Ishikawa (cell line): ENCODE measurements around the gene LCP2.
A peak's percentile ranks its signal among the peaks of the same experiment; 100 is the strongest.

Experiments used
- CEBPB ChIP-seq: IDR thresholded peaks from 2 replicates; pipeline ENCODE4 v1.6.1; 2012
- CREB1 ChIP-seq: IDR thresholded peaks from 2 replicates; pipeline ENCODE4 v1.6.1; 2012; ENCODE audit warnings: low read depth
- EGR1 ChIP-seq: IDR thresholded peaks from 2 replicates; pipeline ENCODE4 v1.6.1; 2012
- EP300 ChIP-seq: IDR thresholded peaks from 2 replicates; pipeline ENCODE4 v1.6.1; 2012; ENCODE audit warnings: borderline replicate concordance
- FOXM1 ChIP-seq: IDR thresholded peaks from 2 replicates; pipeline ENCODE4 v1.6.1; 2012; ENCODE audit warnings: low read depth, borderline replicate concordance
- NFIC ChIP-seq: IDR thresholded peaks from 2 replicates; pipeline ENCODE4 v1.6.1; 2012
- RAD21 ChIP-seq: IDR thresholded peaks from 2 replicates; pipeline ENCODE4 v1.6.1; 2012; ENCODE audit warnings: low read depth
- TAF1 ChIP-seq: IDR thresholded peaks from 2 replicates; pipeline ENCODE4 v1.6.1; 2012; ENCODE audit warnings: low read depth, mild to moderate bottlenecking
- TCF12 ChIP-seq: IDR thresholded peaks from 2 replicates; pipeline ENCODE4 v1.6.1; 2012; ENCODE audit warnings: low read depth
- TEAD4 ChIP-seq: IDR thresholded peaks from 2 replicates; pipeline ENCODE4 v1.6.1; 2012
- YY1 ChIP-seq: IDR thresholded peaks from 2 replicates; pipeline ENCODE4 v1.6.1; 2012; ENCODE audit warnings: low read depth
- ZBTB7A ChIP-seq: IDR thresholded peaks from 2 replicates; pipeline ENCODE4 v1.6.1; 2012; ENCODE audit warnings: low read depth
- TF ChIP-seq, protein P1 (sequence below): IDR thresholded peaks from 2 replicates; pipeline ENCODE4 v1.6.1; 2012
- TF ChIP-seq, protein P2 (sequence below): IDR thresholded peaks from 2 replicates; pipeline ENCODE4 v1.6.1; 2012
- TF ChIP-seq, protein P3 (sequence below): IDR thresholded peaks from 2 replicates; pipeline ENCODE4 v1.6.1; 2012; ENCODE audit warnings: low read depth, mild to moderate bottlenecking

Gene LCP2

DNA sequence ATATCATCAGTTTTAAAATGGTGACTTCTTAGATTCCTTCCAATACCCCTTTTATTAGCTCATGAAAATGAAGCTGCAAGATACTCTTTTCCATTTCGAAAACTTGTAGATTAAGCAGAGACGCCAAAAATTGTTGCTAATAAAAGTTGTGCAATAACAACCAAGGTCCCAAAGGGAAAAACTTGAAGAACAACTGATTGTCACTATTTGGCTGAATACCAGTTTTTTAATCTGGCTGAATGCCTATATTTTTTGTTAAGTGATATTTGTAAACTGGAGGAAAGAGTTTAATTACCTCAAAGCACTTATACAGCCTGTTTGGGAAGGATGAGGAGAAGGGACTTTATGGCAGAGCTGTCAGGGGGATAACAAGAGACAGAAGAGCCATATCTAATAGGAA lies 50.2 kb downstream of the LCP2 start:
- TF ChIP-seq, protein P1, sequence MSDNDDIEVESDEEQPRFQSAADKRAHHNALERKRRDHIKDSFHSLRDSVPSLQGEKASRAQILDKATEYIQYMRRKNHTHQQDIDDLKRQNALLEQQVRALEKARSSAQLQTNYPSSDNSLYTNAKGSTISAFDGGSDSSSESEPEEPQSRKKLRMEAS = no peak
- no peak for TF ChIP-seq TCF12

DNA sequence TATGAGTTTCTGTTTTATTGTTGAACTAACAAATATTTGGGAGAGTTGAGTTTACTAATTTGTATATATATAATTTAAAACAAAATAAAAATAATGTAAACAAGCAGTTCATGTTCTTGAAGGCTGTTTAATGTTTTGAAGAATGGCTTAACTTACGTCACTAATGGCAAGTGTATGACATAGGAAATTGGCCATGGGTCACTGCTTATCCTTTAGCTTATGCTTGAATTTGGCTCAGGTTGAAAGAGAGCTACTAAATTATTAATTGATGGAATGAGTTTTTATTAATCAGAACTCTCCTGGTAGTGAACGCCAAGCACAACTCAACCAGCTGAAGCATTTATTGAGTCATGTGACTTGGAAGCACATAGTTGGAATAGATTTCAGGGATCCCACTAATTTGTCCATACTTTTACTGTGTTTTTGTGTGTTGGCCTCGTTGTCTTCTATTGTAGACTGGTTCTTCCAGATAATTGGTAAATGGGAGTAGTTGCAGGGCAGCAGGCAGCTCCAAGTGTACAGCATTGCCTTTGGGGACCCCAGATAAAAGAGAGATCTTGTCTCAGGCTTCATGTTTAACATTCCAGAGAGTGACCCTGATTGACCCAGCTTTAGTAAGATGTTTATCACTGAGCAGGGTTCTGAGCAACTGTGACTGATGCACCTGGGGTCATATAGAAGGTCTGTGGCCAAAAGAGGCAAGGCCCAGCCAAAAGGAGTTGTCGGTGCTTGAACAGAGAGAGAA lies 51.3 kb downstream of the LCP2 start:
- TF ChIP-seq NFIC (no peak), YY1 (no peak), EP300 (no peak), TEAD4 (no peak), ZBTB7A (no peak), TAF1 (no peak), TCF12 (no peak), EGR1 (no peak), FOXM1 (no peak), CREB1 (no peak), RAD21 (no peak)
- TF ChIP-seq, protein P1 = no peak
- TF ChIP-seq, protein P2, sequence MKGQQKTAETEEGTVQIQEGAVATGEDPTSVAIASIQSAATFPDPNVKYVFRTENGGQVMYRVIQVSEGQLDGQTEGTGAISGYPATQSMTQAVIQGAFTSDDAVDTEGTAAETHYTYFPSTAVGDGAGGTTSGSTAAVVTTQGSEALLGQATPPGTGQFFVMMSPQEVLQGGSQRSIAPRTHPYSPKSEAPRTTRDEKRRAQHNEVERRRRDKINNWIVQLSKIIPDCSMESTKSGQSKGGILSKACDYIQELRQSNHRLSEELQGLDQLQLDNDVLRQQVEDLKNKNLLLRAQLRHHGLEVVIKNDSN = no peak
- TF ChIP-seq, protein P3, sequence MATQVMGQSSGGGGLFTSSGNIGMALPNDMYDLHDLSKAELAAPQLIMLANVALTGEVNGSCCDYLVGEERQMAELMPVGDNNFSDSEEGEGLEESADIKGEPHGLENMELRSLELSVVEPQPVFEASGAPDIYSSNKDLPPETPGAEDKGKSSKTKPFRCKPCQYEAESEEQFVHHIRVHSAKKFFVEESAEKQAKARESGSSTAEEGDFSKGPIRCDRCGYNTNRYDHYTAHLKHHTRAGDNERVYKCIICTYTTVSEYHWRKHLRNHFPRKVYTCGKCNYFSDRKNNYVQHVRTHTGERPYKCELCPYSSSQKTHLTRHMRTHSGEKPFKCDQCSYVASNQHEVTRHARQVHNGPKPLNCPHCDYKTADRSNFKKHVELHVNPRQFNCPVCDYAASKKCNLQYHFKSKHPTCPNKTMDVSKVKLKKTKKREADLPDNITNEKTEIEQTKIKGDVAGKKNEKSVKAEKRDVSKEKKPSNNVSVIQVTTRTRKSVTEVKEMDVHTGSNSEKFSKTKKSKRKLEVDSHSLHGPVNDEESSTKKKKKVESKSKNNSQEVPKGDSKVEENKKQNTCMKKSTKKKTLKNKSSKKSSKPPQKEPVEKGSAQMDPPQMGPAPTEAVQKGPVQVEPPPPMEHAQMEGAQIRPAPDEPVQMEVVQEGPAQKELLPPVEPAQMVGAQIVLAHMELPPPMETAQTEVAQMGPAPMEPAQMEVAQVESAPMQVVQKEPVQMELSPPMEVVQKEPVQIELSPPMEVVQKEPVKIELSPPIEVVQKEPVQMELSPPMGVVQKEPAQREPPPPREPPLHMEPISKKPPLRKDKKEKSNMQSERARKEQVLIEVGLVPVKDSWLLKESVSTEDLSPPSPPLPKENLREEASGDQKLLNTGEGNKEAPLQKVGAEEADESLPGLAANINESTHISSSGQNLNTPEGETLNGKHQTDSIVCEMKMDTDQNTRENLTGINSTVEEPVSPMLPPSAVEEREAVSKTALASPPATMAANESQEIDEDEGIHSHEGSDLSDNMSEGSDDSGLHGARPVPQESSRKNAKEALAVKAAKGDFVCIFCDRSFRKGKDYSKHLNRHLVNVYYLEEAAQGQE = no peak

DNA sequence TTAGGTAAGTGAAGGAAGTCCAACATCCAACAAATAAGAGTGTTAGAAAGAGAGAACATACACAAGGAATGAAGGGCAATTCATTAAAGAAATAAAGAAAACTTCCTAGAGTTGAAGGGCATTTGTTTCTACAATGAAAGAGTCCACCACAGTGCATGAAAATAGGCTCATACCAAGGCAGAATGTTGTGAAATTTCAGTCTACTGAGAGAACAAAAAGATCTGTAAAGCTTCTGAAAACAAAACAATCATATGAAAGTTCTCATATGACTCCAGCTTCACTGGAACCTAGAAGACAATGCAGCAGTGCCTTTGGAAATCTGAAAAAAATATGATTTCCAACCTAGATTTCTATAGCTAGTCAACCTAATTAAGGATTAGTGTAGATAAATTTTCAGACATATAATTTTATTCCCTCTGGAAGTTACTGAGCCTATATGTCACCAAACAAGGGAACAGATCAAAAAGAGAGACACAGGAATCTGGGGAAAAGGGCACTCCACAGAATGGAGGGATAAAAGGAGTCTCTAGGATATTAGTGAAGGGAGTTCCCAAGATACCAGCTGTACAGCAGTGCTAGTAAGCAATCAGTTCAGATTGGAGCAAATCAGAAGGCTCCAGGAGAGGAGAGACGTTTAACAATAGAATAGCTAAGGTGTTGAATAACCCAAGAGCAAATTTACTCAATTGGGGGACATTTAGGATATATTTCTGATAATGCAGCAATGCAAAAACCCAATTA lies 59.0 kb downstream of the LCP2 start:
- TF ChIP-seq NFIC (no peak), TAF1 (no peak), EGR1 (no peak), CEBPB (no peak), RAD21 (no peak), TCF12 (no peak)

DNA sequence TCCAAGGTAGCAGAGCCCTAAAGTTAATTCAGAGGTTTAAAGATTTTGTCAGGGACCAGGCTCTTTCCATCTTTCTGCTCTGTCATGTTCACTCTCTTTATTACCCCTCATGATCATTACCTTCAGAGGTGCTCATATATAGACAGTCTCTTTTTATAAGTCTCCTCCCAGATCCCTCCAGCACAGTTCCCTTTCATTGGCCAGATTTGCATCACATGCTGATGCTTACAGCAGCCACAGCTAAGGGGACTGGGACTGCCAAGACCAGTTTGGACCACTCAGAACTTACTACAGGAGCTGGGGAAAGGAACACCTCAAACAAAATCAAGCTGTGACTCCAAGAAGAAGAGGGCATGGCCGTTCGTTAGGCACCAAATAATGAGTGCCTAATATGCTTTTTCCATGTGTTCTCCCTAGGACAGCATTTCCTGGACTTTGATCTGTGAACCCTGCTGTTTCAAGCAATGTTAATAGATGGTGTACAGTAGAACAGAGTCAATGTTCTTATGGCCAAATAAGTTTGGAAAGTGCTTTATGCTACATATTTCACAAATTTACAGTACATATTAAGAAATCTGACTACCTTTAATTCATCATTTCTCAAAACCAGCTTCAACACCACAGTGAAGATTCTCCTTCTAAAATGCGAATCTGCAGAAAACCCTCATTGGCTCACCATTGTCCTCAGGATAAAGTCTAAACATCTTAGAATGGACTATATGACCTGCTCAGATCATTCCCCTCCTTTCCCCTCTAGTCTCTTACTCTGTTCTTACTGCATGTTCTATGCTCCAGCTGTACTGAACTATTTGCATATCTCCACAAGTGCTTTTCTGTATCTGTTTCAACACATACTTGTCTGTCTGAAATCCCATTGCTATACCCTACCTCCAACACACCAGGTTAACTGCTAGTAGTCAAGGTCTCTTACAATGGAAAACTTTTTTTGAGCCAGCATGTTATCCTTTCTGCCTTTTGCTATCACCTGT lies 61.4 kb downstream of the LCP2 start:
- no peak for TF ChIP-seq TCF12
- TF ChIP-seq TEAD4 = no peak
- TF ChIP-seq TAF1 = no peak

DNA sequence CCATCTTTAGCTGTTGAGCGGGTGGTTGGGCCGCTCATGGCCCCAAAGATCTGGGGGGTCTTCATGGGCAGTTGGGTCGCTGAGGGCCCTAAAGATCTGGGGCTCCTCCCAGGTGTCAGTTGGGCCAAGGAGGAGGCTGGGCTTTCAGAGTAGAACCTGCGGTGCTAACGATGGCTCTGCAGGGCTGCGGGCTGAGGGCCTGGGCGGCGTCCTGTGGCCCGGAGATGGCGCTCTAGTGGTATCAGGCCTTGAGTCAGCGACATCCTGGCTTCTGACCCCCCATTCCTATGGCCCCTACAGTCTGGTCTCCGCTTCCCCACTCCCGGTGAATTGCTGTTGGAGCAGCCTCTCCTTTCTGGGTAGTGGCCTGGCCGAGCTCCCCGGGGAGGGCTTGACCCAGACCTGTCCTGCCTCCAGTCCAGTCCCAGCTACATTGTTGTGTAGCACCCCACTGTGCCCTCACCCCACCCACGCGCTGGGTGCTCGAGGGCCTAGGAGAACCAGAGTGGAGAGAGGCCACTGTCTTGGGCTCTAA lies 64.2 kb downstream of the LCP2 start:
- TF ChIP-seq CREB1 (no peak), EGR1 (peak; percentile 34; the same call in 1 of the 2 replicates)

DNA sequence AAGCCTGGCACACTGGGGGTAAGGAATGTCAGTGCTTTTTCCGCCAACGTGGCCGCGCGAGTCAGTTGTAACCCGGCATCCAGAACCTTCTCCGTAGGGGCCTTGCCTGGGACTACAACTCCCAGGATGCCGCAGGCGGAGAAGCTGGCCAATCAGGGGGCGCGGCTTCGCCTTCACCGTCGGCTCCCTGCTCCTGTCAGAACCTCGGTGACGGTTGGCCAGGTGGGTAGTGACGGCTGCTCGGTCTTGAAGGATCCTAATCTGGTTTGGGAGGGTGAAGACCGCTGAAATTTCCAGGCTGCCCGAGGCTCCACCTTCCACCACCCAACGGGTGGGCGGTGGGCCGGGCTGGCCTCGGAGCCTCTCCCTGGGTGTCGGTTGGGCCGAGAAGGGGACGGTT lies 64.8 kb downstream of the LCP2 start, which contains the start of gene C5orf58:
Gene C5orf58 (plus strand): TSS at position 200 of the 400 bp plus-strand sequence. CDS start 1,992 bp downstream, outside the sequence.
- no peak for TF ChIP-seq ZBTB7A
- no peak for TF ChIP-seq EP300
- TF ChIP-seq TEAD4 = no peak
- no peak for TF ChIP-seq NFIC
- no peak for TF ChIP-seq EGR1
- TF ChIP-seq RAD21 = no peak
- no peak for TF ChIP-seq FOXM1
- TF ChIP-seq, protein P2 = no peak
- no peak for TF ChIP-seq YY1

DNA sequence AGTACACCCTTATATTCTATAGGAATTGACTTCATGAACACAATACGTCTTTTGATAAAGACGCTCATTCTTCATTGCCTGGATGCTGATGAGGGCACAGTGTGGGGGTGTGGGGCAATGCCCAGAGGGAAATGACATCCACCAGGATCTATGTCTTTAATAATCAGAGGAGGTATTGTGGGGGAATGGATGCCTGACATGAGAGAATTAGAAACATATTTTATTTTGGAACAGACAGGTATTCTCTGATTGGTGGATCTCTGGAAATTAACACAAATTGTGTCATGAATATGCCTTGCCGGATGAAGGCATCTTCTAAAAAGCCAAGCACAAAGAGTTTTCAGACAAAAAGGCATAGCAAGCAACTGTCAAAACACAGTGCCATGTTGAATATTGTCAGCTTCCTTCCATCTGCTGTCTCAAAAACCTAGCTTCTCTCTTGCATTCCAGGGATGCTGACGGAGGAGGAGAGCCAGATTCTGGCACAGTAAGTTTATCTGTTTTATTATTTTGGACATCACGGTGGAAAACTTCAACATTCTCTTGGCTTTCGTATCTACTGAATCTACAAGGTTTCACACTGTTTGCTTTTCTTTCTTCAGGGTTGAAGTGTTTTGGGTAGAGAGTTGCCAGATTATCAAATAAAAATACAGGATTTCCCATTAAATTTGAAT lies 68.7 kb downstream of the LCP2 start:
- TF ChIP-seq EP300 = no peak
- TF ChIP-seq ZBTB7A = no peak
- TF ChIP-seq, protein P2 = no peak
- TF ChIP-seq, protein P3 = no peak
- TF ChIP-seq TCF12 = no peak
- no peak for TF ChIP-seq CEBPB
- TF ChIP-seq, protein P1 = no peak
- no peak for TF ChIP-seq YY1
